ENCODE results near the gene TRHDE. TPM values are rescaled to one million over a fixed set of nuclear protein-coding genes. Genes with fewer than 3 reads are reported as not detected.

Gene TRHDE, protein sequence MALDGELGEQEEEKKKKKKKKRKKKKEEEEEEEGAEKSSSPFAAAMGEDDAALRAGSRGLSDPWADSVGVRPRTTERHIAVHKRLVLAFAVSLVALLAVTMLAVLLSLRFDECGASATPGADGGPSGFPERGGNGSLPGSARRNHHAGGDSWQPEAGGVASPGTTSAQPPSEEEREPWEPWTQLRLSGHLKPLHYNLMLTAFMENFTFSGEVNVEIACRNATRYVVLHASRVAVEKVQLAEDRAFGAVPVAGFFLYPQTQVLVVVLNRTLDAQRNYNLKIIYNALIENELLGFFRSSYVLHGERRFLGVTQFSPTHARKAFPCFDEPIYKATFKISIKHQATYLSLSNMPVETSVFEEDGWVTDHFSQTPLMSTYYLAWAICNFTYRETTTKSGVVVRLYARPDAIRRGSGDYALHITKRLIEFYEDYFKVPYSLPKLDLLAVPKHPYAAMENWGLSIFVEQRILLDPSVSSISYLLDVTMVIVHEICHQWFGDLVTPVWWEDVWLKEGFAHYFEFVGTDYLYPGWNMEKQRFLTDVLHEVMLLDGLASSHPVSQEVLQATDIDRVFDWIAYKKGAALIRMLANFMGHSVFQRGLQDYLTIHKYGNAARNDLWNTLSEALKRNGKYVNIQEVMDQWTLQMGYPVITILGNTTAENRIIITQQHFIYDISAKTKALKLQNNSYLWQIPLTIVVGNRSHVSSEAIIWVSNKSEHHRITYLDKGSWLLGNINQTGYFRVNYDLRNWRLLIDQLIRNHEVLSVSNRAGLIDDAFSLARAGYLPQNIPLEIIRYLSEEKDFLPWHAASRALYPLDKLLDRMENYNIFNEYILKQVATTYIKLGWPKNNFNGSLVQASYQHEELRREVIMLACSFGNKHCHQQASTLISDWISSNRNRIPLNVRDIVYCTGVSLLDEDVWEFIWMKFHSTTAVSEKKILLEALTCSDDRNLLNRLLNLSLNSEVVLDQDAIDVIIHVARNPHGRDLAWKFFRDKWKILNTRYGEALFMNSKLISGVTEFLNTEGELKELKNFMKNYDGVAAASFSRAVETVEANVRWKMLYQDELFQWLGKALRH
- 17.5 and 30.6 TPM in 2 replicates for total RNA-seq

DNA sequence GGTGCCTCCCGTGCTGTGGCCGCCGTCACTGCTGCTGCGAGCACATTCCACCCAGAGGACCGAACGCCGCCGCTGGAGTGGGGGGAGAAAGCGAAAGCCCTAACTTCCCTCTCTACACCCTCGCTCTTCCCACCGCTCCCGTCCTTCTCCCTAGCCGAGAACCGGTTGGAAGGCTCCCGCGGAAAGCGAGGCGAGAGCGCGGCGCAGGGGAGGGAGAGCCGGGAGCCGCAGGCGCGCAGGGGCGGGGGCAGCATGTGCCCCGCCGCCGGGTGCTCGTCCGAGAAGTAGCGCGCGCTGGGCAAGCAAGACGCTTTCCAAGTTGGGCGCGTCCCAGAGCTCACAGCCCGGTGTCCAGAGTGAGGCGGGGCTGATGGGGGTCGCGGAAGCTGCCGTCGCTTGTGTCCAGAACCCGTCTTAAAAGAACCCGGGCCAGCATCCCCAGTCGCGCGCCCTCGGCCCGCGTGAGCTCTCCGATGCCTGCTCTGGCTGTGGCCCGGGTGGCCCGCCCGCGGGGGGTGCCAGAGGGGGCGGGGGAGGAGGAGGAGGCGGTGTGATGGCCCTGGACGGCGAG is at the start of gene TRHDE:
Gene TRHDE (plus strand): TSS at position 280 of the 571 bp plus-strand sequence. CDS start 274 bp downstream, at position 554.
- no peak for DNase-seq (ENCODE audit: low read depth)

- DNase-seq (ENCODE audit: low read depth): no peak
Measured at GRCh38 chr12:72226510-72226909, 45.7 kb upstream of the TRHDE start.

- DNase-seq (ENCODE audit: low read depth): no peak
Measured at GRCh38 chr12:72228424-72228823, 43.7 kb upstream of the TRHDE start.

GRCh38 chr12:72230589-72230988 is 41.6 kb upstream of the TRHDE start:
- DNase-seq (ENCODE audit: low read depth): no peak

DNA sequence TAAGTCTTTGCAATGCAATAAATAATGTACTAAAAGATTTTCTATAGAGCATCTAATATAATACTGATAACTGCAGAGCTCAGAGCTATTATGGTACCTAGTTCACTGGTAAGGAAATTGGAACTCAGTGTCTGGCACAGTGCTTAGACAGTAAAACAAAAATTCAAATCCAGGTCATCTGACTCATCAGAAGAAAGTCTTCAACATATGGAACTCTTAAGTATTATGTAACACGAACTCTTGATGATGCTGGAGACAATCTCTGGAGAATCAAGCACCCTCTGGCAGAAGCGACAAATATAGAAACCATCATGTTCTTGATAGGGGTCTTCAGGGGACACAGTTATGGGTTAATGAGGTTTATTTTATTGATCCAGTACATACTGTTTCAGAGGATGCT is 37.3 kb upstream of the TRHDE start:
- DNase-seq (ENCODE audit: low read depth): no peak

- DNase-seq (ENCODE audit: low read depth): peak; percentile 6
Measured at GRCh38 chr12:72236071-72236705, 36.0 kb upstream of the TRHDE start.

DNA sequence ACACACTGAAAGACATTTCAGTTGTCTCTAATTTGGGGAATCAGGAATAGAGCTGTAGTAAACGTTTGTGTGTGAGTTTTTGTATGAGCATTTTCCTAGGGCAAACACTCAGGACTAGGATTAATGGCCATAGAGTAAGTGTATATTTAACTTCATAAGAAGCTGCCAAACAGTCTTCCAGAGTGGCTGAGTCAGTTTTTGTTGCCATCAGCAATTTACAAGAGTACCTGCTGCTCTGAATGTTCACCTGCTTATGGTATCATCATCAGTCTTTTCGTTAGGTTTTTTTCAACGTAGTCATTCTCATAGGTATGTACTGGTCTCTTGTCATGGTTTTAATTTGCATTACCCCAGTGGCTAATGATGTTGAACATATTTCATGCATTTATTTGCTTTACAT is 30.6 kb upstream of the TRHDE start:
- DNase-seq (ENCODE audit: low read depth): peak; percentile 22

DNA sequence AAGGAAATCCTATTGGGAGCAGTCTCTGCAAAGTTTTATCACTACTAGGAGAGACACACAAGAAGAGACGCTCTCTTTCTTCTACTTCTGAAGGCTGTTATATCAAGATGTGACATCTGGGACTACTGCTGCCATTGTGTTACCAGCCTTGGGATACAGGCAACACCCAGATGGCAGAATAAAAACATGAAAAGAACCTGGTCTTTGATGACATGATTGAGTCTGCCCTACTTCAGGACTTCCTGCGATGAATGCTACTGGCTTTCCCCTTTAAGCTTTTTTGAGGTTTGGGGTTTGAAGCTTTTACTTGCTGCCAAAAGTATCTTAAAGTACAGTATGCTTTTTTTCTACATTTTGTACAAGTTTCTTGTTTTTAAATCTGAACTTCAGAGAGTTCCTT is 29.2 kb upstream of the TRHDE start:
- no peak for DNase-seq (ENCODE audit: low read depth)

DNA sequence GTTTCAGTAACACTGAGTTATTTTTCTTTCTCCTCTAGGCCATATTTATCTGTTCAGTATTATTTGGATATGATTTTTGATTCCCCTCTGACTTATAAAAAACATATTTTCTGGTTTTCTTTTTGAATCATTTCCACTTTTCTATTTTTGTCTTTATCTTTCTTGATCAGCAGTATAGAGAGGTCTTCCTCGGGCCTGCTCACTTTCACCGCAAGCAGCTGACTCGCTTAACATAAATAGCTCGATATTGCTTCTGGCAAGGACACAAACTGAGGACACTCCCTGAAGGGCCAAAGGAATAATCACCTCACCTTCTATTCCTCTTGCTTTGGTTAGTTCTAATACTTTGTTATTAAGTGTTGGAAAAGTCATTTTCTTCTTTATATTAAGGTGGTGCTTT is 25.8 kb upstream of the TRHDE start:
- DNase-seq (ENCODE audit: low read depth): no peak

GRCh38 chr12:72250346-72250745 is 21.8 kb upstream of the TRHDE start:
- no peak for DNase-seq (ENCODE audit: low read depth)

DNA sequence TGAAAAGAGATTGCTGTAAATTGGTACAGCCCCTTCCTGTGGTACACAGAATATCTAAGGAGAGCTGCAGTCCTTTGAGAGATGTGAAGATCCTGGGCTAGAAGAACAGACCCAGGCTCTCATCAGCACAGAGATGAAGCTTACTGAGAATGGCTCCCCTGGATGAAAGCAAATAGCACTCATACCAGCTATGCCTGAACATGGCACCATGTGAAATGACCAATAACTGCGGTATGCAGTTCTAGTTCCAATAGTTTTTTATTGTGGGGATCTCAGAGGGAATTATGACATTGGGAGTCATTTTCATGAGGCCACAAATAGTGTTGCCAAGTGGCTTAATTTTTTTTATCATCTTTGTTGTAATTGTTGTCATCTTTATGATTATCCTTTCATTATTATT is 15.4 kb upstream of the TRHDE start:
- no peak for DNase-seq (ENCODE audit: low read depth)

GRCh38 chr12:72261885-72262284 is 10.3 kb upstream of the TRHDE start:
- no peak for DNase-seq (ENCODE audit: low read depth)

DNA sequence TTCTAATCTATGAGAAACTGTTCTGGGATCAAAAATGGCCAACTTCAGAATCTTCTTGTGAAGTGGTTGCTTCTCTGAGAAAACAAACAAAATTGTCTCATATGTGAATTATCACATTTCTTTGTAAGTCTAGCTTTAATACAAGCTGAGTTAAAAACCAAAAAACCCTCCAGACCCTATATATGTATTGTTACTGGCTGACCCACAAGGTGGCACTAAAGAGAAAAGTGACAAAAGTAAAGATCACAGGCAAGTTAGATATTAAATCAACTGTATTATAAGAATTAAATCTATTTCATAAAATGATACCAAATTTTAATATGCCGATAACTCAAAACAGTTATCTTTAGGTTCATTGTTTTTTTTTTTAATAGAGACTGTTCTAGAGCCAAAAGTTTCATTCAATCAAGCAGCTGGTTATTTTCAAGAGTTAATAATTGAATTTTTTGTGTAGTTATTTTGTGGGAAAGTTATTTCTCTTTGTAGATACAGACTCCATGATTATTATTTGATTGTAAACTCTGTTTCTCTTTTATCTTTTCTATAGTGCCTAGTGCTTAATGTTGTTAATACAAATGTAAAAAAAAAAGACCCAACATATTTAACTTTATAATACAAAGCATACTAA is 7.5 kb upstream of the TRHDE start:
- peak; percentile 47 for DNase-seq (ENCODE audit: low read depth)

DNA sequence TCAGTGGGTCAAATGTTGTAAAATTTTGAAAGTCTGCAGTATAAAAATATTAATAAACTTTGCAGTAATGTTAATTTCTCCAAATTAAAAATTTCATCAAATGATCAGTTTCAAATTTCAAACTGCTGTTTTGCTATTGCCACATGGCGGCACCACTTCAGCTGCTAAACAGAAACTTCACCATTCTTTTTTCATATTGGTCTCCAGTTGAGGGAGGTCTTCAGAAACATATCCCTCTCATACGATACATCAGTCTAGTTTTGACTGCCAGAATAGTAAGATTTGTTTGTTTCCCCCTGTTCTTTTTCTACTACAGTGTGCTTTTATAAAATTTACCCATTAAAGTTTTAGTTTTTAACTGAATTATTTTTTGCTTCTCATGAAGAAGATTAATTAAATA is 4.2 kb upstream of the TRHDE start:
- DNase-seq (ENCODE audit: low read depth): peak; percentile 52

DNA sequence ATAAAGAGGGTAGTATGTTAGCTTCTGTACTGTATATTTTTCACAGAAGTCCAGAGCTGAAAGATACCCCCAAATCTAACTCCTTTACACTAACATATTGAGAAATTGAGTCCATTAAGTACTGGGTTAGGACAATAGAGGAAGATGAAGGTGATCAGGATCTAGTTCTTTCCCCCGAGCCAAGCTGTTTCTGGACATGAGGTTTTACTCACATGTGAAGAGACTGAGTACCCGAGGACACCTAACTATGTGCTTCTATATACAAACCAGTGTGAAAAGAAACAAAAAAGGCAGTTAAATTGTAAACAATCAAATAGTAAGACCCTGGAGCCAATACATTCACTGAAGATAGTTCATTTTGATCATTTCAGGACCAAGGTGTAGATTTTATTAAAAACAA is 3.8 kb upstream of the TRHDE start:
- DNase-seq (ENCODE audit: low read depth): peak; percentile 21

DNA sequence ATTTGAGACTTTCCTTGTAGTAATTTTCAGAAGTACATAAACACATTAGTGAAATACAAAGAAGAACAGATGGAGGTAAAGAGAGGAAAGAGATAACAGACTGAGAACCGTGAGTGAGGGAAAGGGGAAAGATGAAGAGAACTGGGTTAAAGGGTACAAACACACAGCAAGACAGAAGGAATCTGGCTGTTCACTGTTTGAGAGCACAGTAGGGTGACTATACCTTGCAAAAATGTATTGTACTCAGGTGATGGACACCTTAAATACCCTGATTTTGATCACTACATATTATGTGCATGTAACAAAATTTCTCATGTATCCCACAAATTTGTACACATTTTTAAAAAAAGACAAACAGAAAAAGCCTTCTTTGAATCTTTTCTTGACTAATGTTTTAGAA is 2.7 kb upstream of the TRHDE start:
- peak; percentile 39 for DNase-seq (ENCODE audit: low read depth)

GRCh38 chr12:72270246-72270645 is 1.9 kb upstream of the TRHDE start:
- DNase-seq (ENCODE audit: low read depth): peak; percentile 56

GRCh38 chr12:72270961-72271360 is 1.2 kb upstream of the TRHDE start:
- no peak for DNase-seq (ENCODE audit: low read depth)

GRCh38 chr12:72271451-72272090 is 599 bp upstream of the TRHDE start:
- peak; percentile 22 for DNase-seq (ENCODE audit: low read depth)

DNA sequence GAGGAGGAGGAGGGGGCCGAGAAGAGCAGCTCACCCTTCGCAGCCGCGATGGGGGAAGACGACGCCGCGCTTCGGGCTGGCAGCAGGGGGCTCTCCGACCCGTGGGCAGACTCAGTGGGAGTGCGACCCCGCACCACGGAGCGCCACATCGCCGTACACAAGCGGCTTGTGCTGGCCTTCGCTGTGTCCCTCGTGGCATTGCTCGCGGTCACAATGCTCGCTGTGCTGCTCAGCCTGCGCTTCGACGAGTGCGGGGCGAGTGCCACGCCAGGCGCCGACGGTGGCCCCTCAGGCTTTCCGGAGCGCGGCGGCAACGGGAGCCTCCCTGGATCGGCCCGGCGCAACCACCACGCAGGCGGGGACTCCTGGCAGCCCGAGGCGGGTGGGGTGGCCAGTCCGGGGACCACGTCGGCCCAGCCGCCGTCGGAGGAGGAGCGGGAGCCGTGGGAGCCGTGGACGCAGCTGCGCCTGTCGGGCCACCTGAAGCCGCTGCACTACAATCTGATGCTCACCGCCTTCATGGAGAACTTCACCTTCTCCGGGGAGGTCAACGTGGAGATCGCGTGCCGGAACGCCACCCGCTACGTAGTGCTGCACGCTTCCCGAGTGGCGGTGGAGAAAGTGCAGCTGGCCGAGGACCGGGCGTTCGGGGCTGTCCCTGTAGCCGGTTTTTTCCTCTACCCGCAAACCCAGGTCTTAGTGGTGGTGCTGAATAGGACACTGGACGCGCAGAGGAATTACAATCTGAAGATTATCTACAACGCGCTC is 745 bp downstream of the TRHDE start:
- DNase-seq (ENCODE audit: low read depth): peak; percentile 25

Measured in renal cortical epithelial cell (primary cell).